Right lobe of liver (tissue), 6 donors: ENCODE measurements around the gene ASB3. TPM values are rescaled to one million over a fixed set of nuclear protein-coding genes. Genes with fewer than 3 reads are reported as not detected.

Experiments
- ATAC-seq, 4 donors: fragments of 200-7000 bp; cut with Tn5 transposase; one replicate each; pipeline ENCODE4 v1.9.1; 2020; ENCODE audit warnings: mild to moderate bottlenecking in 4 of 4, moderate library complexity in 4 of 4
- DNase-seq, 3 donors: peaks; one replicate each; pipeline ENCODE4 v3.0.0-alpha.2; 2020
- H3K27ac ChIP-seq, 3 donors: fragments of 200-600 bp; one replicate each; pipeline ENCODE4 v1.8.0; 2022
- H3K27me3 ChIP-seq, 2 donors: fragments of 200-600 bp; one replicate each; pipeline ENCODE4 v1.8.0; 2022
- H3K36me3 ChIP-seq, 4 donors: fragments of 200-600 bp; sonication (generic) in 1 of 4; one replicate each; pipeline versions ENCODE4 v1.5.1 to v1.8.0; 2017 to 2022; ENCODE audit warnings: control low read depth in 1 of 4
- H3K4me1 ChIP-seq, 4 donors: fragments of 200-600 bp; sonication (generic) in 1 of 4; one replicate each; pipeline versions ENCODE4 v1.5.1 to v1.8.0; 2017 to 2022; ENCODE audit warnings: control low read depth in 1 of 4
- H3K4me3 ChIP-seq, 3 donors: fragments of 200-600 bp; one replicate each; pipeline ENCODE4 v1.8.0; 2022
- H3K9me3 ChIP-seq, 4 donors: fragments of 200-600 bp; sonication (generic) in 1 of 4; one replicate each; pipeline versions ENCODE4 v1.5.1 to v1.8.0; 2017 to 2022; ENCODE audit warnings: control low read depth in 1 of 4
- CTCF ChIP-seq, 4 donors: fragments of 200-600 bp in 3 of 4; fragments of 450-650 bp in 1 of 4; IDR thresholded peaks; one replicate each; pipeline versions ENCODE4 v1.5.1 to v1.8.0; 2016 to 2022; ENCODE audit warnings: antibody characterized with exemption in 4 of 4, mild to moderate bottlenecking in 2 of 4
- POLR2A ChIP-seq: fragments of 450-650 bp; IDR thresholded peaks from one replicate; pipeline ENCODE4 v1.6.1; 2017; ENCODE audit warnings: antibody characterized with exemption, mild to moderate bottlenecking
- WGBS: methylation state at CpG from one replicate; pipeline ENCODE4 v1.1.6; 2018; ENCODE audit warnings: low coverage, low lambda C conversion rate; ENCODE audit not compliant: insufficient coverage; ENCODE audit errors: missing lambda C conversion rate; 5-methylcytosine and 5-hydroxymethylcytosine counted together
- intact Hi-C, 2 donors: fragments of 100-400 bp; cut with DNase I; formaldehyde crosslinking; loops; one replicate each; pipeline versions ENCODE4 v1.11.2 to v1.14.1; 2022
- total RNA-seq, 6 experiments: library from RNA; depleted of rRNA in 2 of 6; stranded (reverse); fragments of >200 nt in 2 of 6; fragmentation: NEBNext Ultra II Directional in 3 of 6; extraction: Animal tissue kit (Norgen Biotek cat#: 25700) in 3 of 6; gene quantifications; one replicate each; pipeline versions ENCODE4 v1.1.0 to v1.2.4, GENCODE V29; 2016 to 2023
- donor health status: DM: no; HTN: yes; CAD: no.
- donor health status: DM: no; HTN: no; CAD: no.
- donor health status: DM: no; HTN: no; CAD: no.
- donor health status: DM: no; HTN: yes; CAD: no.
- donor health status: DM: no; HTN: yes; CAD: no.

ASB3 gene
- total RNA-seq, 6 experiments from 2014 or later: 3.6 to 8.4 (median 5.3) TPM

DNA sequence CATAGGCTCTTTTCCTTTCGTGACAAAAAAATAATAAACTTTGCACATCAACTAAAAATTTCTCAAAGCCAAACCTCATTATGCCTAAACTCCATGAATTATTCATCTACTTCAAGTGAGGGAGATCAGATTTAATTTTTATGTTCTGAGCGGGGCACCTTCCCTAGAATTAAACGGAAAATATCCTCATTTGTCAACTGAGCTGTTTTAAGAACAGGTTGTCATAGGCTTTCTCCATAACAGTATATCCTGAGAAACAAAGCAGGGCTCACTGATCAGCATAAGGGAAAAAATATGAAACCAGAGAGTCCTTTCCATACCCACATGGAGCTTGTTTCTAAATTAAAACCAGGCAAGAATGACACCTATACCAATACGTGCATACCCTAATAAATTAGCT is 150.6 kb downstream of the ASB3 start:
- Histone ChIP-seq H3K27me3 (no peaks in the 10 kb centered on the region), H3K9me3 (no peaks in the 10 kb centered on the region), H3K27ac (no peak overlapping the region), H3K4me1 (no peaks in the 10 kb centered on the region), H3K36me3 (no peaks in the 10 kb centered on the region), H3K4me3 (no peak overlapping the region)
- no peak for ATAC-seq
- no peak for TF ChIP-seq POLR2A
- no peak for TF ChIP-seq CTCF (IDR thresholded peaks at IDR 0.05)
- no peak for DNase-seq
- WGBS: 77% methylated on average over 4 of the region's 4 CpGs
- intact Hi-C loops: no loop called here

GRCh38 chr2:53635694-53636093 is 151.1 kb downstream of the ASB3 start:
- TF ChIP-seq CTCF (IDR thresholded peaks at IDR 0.05) (no peak), POLR2A (no peak)
- no peaks in the 10 kb centered on the region for H3K36me3 ChIP-seq
- intact Hi-C loops: no loop called here
- H3K4me1 ChIP-seq: no peaks in the 10 kb centered on the region
- no peak for ATAC-seq
- no peaks in the 10 kb centered on the region for H3K27me3 ChIP-seq
- no peaks in the 10 kb centered on the region for H3K9me3 ChIP-seq
- WGBS: 48% methylated on average over 3 of the region's 3 CpGs
- no peak overlapping the region for H3K4me3 ChIP-seq
- H3K27ac ChIP-seq: no peak overlapping the region
- DNase-seq: no peak

DNA sequence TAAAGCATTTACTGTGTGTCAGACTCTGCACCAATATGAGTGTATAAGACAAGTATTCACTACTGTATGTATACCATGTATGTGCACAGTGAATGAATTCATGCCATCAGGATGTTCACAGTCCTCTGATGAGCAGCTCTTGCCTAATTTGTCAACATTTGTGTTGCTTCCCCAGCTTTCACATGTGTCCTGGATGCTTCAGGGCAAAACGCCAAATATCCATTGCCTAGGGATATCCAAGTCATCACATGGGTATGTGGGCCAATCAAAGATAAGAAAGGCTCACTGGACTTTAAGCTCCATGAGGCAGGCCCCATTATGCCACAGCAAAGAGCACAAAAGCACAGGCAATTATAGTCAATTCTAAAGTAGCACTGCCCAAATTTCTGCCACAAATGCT is 153.3 kb downstream of the ASB3 start:
- Histone ChIP-seq H3K4me3 (no peak overlapping the region), H3K4me1 (no peaks in the 10 kb centered on the region), H3K27ac (no peak overlapping the region), H3K9me3 (no peaks in the 10 kb centered on the region), H3K27me3 (no peaks in the 10 kb centered on the region), H3K36me3 (no peaks in the 10 kb centered on the region)
- peak in 3 of 4 donors; percentile 46 to 73 (median 68) for ATAC-seq
- no peak for TF ChIP-seq POLR2A
- no peak for TF ChIP-seq CTCF (IDR thresholded peaks at IDR 0.05)
- intact Hi-C loops: no loop called here
- DNase-seq: peak in 1 of 3 donors; percentile 47
- WGBS: 14% methylated on average over 1 of the region's 1 CpG

- intact Hi-C loops: no loop called here
- Histone ChIP-seq H3K27ac (no peak overlapping the region), H3K9me3 (no peaks in the 10 kb centered on the region), H3K36me3 (no peaks in the 10 kb centered on the region), H3K4me3 (no peak overlapping the region), H3K4me1 (no peaks in the 10 kb centered on the region), H3K27me3 (no peaks in the 10 kb centered on the region)
- WGBS: 44% methylated on average over 1 of the region's 1 CpG
- DNase-seq (no peak), ATAC-seq (no peak)
- TF ChIP-seq POLR2A: no peak
- TF ChIP-seq CTCF (IDR thresholded peaks at IDR 0.05): no peak
Observed at GRCh38 chr2:53632714-53633113, 154.0 kb downstream of the ASB3 start.

DNA sequence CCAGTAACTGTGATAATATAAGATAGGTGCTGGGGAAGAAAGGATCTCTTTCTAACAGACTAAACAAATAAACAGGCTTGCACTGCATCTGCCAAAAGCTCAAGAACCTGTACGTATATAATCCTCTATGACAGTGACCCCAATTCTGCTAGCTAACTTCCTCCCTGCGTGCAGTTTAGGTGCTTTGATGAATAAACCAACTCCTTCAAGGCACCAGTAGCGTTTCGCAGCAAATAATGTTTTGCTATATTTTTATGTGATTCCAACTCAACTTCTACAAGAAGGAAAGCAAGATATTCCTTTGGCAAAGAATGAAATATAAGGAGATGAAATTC is 154.7 kb downstream of the ASB3 start:
- DNase-seq (no peak), ATAC-seq (no peak)
- no peaks in the 10 kb centered on the region for H3K27me3 ChIP-seq
- no peaks in the 10 kb centered on the region for H3K36me3 ChIP-seq
- no peak overlapping the region for H3K27ac ChIP-seq
- WGBS: 71% methylated on average over 4 of the region's 4 CpGs
- no peaks in the 10 kb centered on the region for H3K4me1 ChIP-seq
- H3K9me3 ChIP-seq: no peaks in the 10 kb centered on the region
- intact Hi-C loops: no loop called here
- H3K4me3 ChIP-seq: no peak overlapping the region
- TF ChIP-seq POLR2A (no peak), CTCF (IDR thresholded peaks at IDR 0.05) (no peak)
